ENCODE measurements around the gene MCF2L.

- TF ChIP-seq POLR2A (IDR thresholded peaks at IDR 0.05; ENCODE audit: low read depth, low read length) (no peak), POLR2AphosphoS5 (IDR thresholded peaks at IDR 0.05; ENCODE audit: low read depth, low read length) (no peak), TAF1 (IDR thresholded peaks at IDR 0.05; ENCODE audit: low read depth, low read length) (no peak)
These were observed 1.2 kb upstream of the MCF2L start for GRCh38 chr13:112967686-112968379.

Data from GM12891 (cell line).